HCT116 (cell line): ENCODE measurements around the gene SLC6A12. TPM values are rescaled to one million over a fixed set of nuclear protein-coding genes. Genes with fewer than 3 reads are reported as not detected.

ENCODE experiments used
- ATAC-seq: fragments of 200-7000 bp; cut with Tn5 transposase; 2 replicates; pipeline ENCODE4 v1.9.1; 2020; ENCODE audit warnings: mild to moderate bottlenecking, moderate library complexity
- BruUV-seq: library from RNA; stranded (reverse); fragments of 400-500 nt; replicated peaks from 2 replicates; lab custom pipeline; 2021; lab: Mats Ljungman, UMichigan
- CTCF ChIA-PET: fragments of 300-600 bp; sonication (Branson Sonifier 250); formaldehyde crosslinking; loops from one replicate; lab custom pipeline; 2021; ENCODE audit warnings: antibody characterized with exemption; lab: Charles Lee
- POLR2A ChIA-PET: fragments of 300-600, 350-600 bp; sonication (Branson Sonifier 250); formaldehyde crosslinking; loops from one replicate; lab custom pipeline; 2021; ENCODE audit warnings: antibody characterized with exemption; lab: Charles Lee
- RAD21 ChIA-PET, 2 experiments: fragments of 300-600 bp; sonication (Branson Sonifier 250); formaldehyde crosslinking; loops; one replicate each; lab custom pipeline; 2023; ENCODE audit warnings: low total read pairs in 2 of 2; ENCODE audit not compliant: uncharacterized antibody in 2 of 2, unreplicated experiment in 2 of 2, low non-redundant PET in 1 of 2; lab: Charles Lee
- DNase-seq: peaks from one replicate; pipeline ENCODE4 v3.0.0-alpha.2; 2010; ENCODE audit warnings: low read depth, low spot score
- H2AFZ ChIP-seq: fragments of 200-600 bp; shearing (Covaris generic), sonication (generic); 2 replicates; pipeline ENCODE4 v1.6.1; 2017; ENCODE audit warnings: low read depth, mixed run types, mixed read lengths, antibody characterized with exemption, low read length; ENCODE audit not compliant: poor library complexity, severe bottlenecking
- H3K27ac ChIP-seq: 2 replicates; pipeline ENCODE4 v1.5.1; 2012; ENCODE audit warnings: low read depth, low read length
- H3K27me3 ChIP-seq: fragments of 200-600 bp; sonication (generic); 2 replicates; pipeline ENCODE4 v1.6.1; 2016; ENCODE audit warnings: mixed run types, low read length, mixed read lengths; ENCODE audit not compliant: insufficient read depth
- H3K36me3 ChIP-seq, 2 experiments: fragments of 200-500 bp in 1 of 2; fragments of 200-600 bp in 1 of 2; sonication (Bioruptor generic) in 1 of 2; sonication (generic) in 1 of 2; 2 replicates each; pipeline versions ENCODE4 v1.5.1 to v1.6.1; 2014 to 2016; ENCODE audit warnings: low read length in 2 of 2, inconsistent platforms in 1 of 2, mixed read lengths in 1 of 2, mixed run types in 1 of 2; ENCODE audit not compliant: insufficient read depth in 2 of 2, control insufficient read depth in 1 of 2
- H3K4me1 ChIP-seq, 2 experiments: fragments of 200-600 bp in 1 of 2; sonication (generic) in 1 of 2; 2 replicates each; pipeline versions ENCODE4 v1.5.1 to v1.6.1; 2012 to 2017; ENCODE audit warnings: low read length in 2 of 2, inconsistent platforms in 1 of 2, mild to moderate bottlenecking in 1 of 2, mixed read lengths in 1 of 2, mixed run types in 1 of 2, moderate library complexity in 1 of 2; ENCODE audit not compliant: insufficient read depth in 2 of 2, control insufficient read depth in 1 of 2
- H3K4me2 ChIP-seq: fragments of 200-600 bp; sonication (generic); 2 replicates; pipeline ENCODE4 v1.6.1; 2017; ENCODE audit warnings: mixed run types, low read length, mixed read lengths
- H3K4me3 ChIP-seq, 2 experiments: fragments of 200-600 bp in 1 of 2; sonication (generic) in 1 of 2; replicated peaks in 1 of 2; 2 replicates each; pipeline ENCODE4 v1.5.1; 2011 to 2016; ENCODE audit warnings: low read length in 2 of 2, control low read depth in 1 of 2, low read depth in 1 of 2, mild to moderate bottlenecking in 1 of 2, mixed read lengths in 1 of 2, mixed run types in 1 of 2
- H3K79me2 ChIP-seq: fragments of 200-600 bp; sonication (generic); 2 replicates; pipeline ENCODE4 v1.6.1; 2017; ENCODE audit warnings: mild to moderate bottlenecking, mixed run types, low read length, moderate library complexity, mixed read lengths; ENCODE audit not compliant: insufficient read depth
- H3K9ac ChIP-seq: fragments of 200-600 bp; sonication (generic); 2 replicates; pipeline ENCODE4 v1.6.1; 2016; ENCODE audit warnings: low read length, mixed read lengths
- H3K9me2 ChIP-seq: fragments of 200-600 bp; sonication (generic), shearing (Covaris generic); 2 replicates; pipeline ENCODE4 v1.6.1; 2017; ENCODE audit warnings: mixed run types, mild to moderate bottlenecking, moderate library complexity; ENCODE audit not compliant: insufficient read depth
- H3K9me3 ChIP-seq, 2 experiments: fragments of 200-500 bp in 1 of 2; fragments of 200-600 bp in 1 of 2; sonication (Bioruptor generic) in 1 of 2; sonication (generic) in 1 of 2; 2 replicates each; pipeline ENCODE4 v1.6.1; 2014 to 2017; ENCODE audit warnings: low read length in 2 of 2, mixed read lengths in 2 of 2, inconsistent platforms in 1 of 2, low read depth in 1 of 2, mild to moderate bottlenecking in 1 of 2, mixed run types in 1 of 2, moderate library complexity in 1 of 2; ENCODE audit not compliant: control insufficient read depth in 1 of 2, insufficient read depth in 1 of 2
- H4K20me1 ChIP-seq: fragments of 200-600 bp; sonication (generic), shearing (Covaris generic); 2 replicates; pipeline ENCODE4 v1.6.1; 2017; ENCODE audit warnings: mixed run types, mild to moderate bottlenecking, moderate library complexity; ENCODE audit not compliant: insufficient read depth
- CEBPB ChIP-seq: IDR thresholded peaks from 2 replicates; pipeline ENCODE4 v1.6.1; 2012; ENCODE audit warnings: low read depth
- EGR1 ChIP-seq: IDR thresholded peaks from 2 replicates; pipeline ENCODE4 v1.6.1; 2012; ENCODE audit warnings: low read depth
- ELF1 ChIP-seq: IDR thresholded peaks from 2 replicates; pipeline ENCODE4 v1.6.1; 2012; ENCODE audit warnings: low read depth, borderline replicate concordance
- EZH2 ChIP-seq: fragments of 200-600 bp; sonication (generic); IDR thresholded peaks from 2 replicates; pipeline ENCODE4 v1.6.1; 2017; ENCODE audit warnings: antibody characterized with exemption, mixed run types
- EZH2phosphoT487 ChIP-seq: fragments of 200-600 bp; IDR thresholded peaks from 2 replicates; pipeline ENCODE4 v1.6.1; 2018; ENCODE audit warnings: antibody characterized with exemption, borderline replicate concordance
- FOSL1 ChIP-seq: IDR thresholded peaks from 2 replicates; pipeline ENCODE4 v1.6.1; 2012; ENCODE audit warnings: low read depth
- JUND ChIP-seq: IDR thresholded peaks from 2 replicates; pipeline ENCODE4 v1.6.1; 2012
- MAX ChIP-seq: IDR thresholded peaks from 2 replicates; pipeline ENCODE4 v1.6.1; 2012
- POLR2A ChIP-seq: IDR thresholded peaks from 2 replicates; pipeline ENCODE4 v1.7.0; 2011; ENCODE audit warnings: borderline replicate concordance; ENCODE audit not compliant: insufficient read depth, insufficient read length; ENCODE audit errors: extremely low read depth
- POLR2AphosphoS5 ChIP-seq: IDR thresholded peaks from 2 replicates; pipeline ENCODE4 v1.6.1; 2011; ENCODE audit warnings: mild to moderate bottlenecking, low read depth, low read length, moderate library complexity
- RAD21 ChIP-seq: IDR thresholded peaks from 2 replicates; pipeline ENCODE4 v1.6.1; 2012; ENCODE audit warnings: low read depth, mild to moderate bottlenecking
- REST ChIP-seq: IDR thresholded peaks from 2 replicates; pipeline ENCODE4 v1.6.1; 2012; ENCODE audit warnings: low read depth
- SIN3A ChIP-seq: IDR thresholded peaks from 2 replicates; pipeline ENCODE4 v1.6.1; 2012; ENCODE audit warnings: low read depth
- SP1 ChIP-seq: IDR thresholded peaks from 2 replicates; pipeline ENCODE4 v1.6.1; 2012; ENCODE audit warnings: low read depth
- SRF ChIP-seq: IDR thresholded peaks from 2 replicates; pipeline ENCODE4 v1.6.1; 2012; ENCODE audit warnings: low read depth
- TCF7L2 ChIP-seq: IDR thresholded peaks from 2 replicates; pipeline ENCODE4 v1.7.0; 2011; ENCODE audit warnings: borderline replicate concordance, inconsistent platforms; ENCODE audit not compliant: insufficient read depth, insufficient read length; ENCODE audit errors: extremely low read depth
- YY1 ChIP-seq: IDR thresholded peaks from 2 replicates; pipeline ENCODE4 v1.6.1; 2011; ENCODE audit warnings: low read length, low read depth, moderate library complexity, mild to moderate bottlenecking; ENCODE audit not compliant: insufficient replicate concordance; ENCODE audit errors: extremely low read depth
- ZBTB33 ChIP-seq: IDR thresholded peaks from 2 replicates; pipeline ENCODE4 v1.6.1; 2011; ENCODE audit warnings: mild to moderate bottlenecking, low read length, moderate library complexity; ENCODE audit not compliant: insufficient replicate concordance; ENCODE audit errors: extremely low read depth
- ZFX ChIP-seq: fragments of 450-650 bp; IDR thresholded peaks from 2 replicates; pipeline ENCODE4 v1.6.1; 2017
- intact Hi-C: fragments of 100-400 bp; cut with micrococcal nuclease; formaldehyde crosslinking; loops from 2 replicates; pipeline ENCODE4 v1.10.0; 2022
- total RNA-seq: library from RNA; stranded (reverse); gene quantifications from one replicate; pipeline ENCODE4 v1.2.1, GENCODE V29; 2021; ENCODE audit not compliant: unreplicated experiment
- TF ChIP-seq, protein P1 (sequence below), 3 experiments: fragments of 200-600 bp in 1 of 3; sonication (generic) in 1 of 3; IDR thresholded peaks in 2 of 3; conservative IDR thresholded peaks in 1 of 3; 2 replicates each; pipeline ENCODE4 v1.5.1; 2012 to 2017; ENCODE audit warnings: low read depth in 2 of 3, low read length in 2 of 3, antibody characterized with exemption in 1 of 3, borderline replicate concordance in 1 of 3, control low read depth in 1 of 3, mild to moderate bottlenecking in 1 of 3, mixed read lengths in 1 of 3, mixed run types in 1 of 3, moderate library complexity in 1 of 3; ENCODE audit not compliant: insufficient read depth in 1 of 3

Gene SLC6A12
- total RNA-seq, 1 experiment from 2014 or later, result 0.64 TPM

GRCh38 chr12:184811-185575, 29.0 kb downstream of the SLC6A12 start:
- no peaks in the 10 kb centered on the region for H3K27me3 ChIP-seq
- no peak overlapping the region for H3K27ac ChIP-seq
- no peaks in the 10 kb centered on the region for H3K9me2 ChIP-seq
- no peaks in the 10 kb centered on the region for H3K36me3 ChIP-seq
- H2AFZ ChIP-seq, result no peak overlapping the region
- H3K4me1 ChIP-seq, result peaks cover 0 to 25% of the 10 kb centered on the region in 2 experiments; a peak in 2 of 4 replicates
- ChIA-PET CTCF (no interaction called here), POLR2A (no interaction called here), RAD21 (no interaction called here)
- TF ChIP-seq ELF1, result no peak
- TF ChIP-seq TCF7L2, result no peak
- no peak for TF ChIP-seq EZH2phosphoT487
- TF ChIP-seq SP1, result no peak
- no peak for TF ChIP-seq RAD21
- no peak for TF ChIP-seq YY1
- TF ChIP-seq POLR2A, result no peak
- TF ChIP-seq FOSL1, result no peak
- no peak for TF ChIP-seq POLR2AphosphoS5
- TF ChIP-seq REST, result no peak
- no peak for TF ChIP-seq SIN3A
- TF ChIP-seq EGR1, result no peak
- TF ChIP-seq ZBTB33, result no peak
- TF ChIP-seq EZH2, result no peak
- TF ChIP-seq, protein P1, sequence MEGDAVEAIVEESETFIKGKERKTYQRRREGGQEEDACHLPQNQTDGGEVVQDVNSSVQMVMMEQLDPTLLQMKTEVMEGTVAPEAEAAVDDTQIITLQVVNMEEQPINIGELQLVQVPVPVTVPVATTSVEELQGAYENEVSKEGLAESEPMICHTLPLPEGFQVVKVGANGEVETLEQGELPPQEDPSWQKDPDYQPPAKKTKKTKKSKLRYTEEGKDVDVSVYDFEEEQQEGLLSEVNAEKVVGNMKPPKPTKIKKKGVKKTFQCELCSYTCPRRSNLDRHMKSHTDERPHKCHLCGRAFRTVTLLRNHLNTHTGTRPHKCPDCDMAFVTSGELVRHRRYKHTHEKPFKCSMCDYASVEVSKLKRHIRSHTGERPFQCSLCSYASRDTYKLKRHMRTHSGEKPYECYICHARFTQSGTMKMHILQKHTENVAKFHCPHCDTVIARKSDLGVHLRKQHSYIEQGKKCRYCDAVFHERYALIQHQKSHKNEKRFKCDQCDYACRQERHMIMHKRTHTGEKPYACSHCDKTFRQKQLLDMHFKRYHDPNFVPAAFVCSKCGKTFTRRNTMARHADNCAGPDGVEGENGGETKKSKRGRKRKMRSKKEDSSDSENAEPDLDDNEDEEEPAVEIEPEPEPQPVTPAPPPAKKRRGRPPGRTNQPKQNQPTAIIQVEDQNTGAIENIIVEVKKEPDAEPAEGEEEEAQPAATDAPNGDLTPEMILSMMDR (IDR thresholded peaks at IDR 0.05 in 2 of 3, conservative IDR thresholded peaks at IDR 0.05 in 1 of 3; ENCODE audit: borderline replicate concordance in 1 of 3, insufficient read depth in 1 of 3, low read depth in 2 of 3, low read length in 2 of 3), result no peak
- no peak for TF ChIP-seq CEBPB
- TF ChIP-seq MAX, result no peak
- TF ChIP-seq ZFX, result no peak
- TF ChIP-seq SRF, result no peak
- TF ChIP-seq JUND, result no peak
- intact Hi-C loops, result no loop called here
- no peak overlapping the region for H3K4me2 ChIP-seq
- no peaks in the 10 kb centered on the region for H3K9me3 ChIP-seq
- H3K79me2 ChIP-seq, result no peaks in the 10 kb centered on the region
- BruUV-seq, result no TSS peak
- DNase-seq (no peak), ATAC-seq (no peak)
- no peak overlapping the region for H3K4me3 ChIP-seq
- H4K20me1 ChIP-seq, result no peaks in the 10 kb centered on the region
- H3K9ac ChIP-seq, result no peak overlapping the region
